D721Med (cell line): ENCODE measurements around the gene CAMK2B.

Source experiments
- DNase-seq: peaks from one replicate; pipeline ENCODE4 v3.0.0; 2011; ENCODE audit warnings: low spot score; ENCODE audit not compliant: insufficient read length
- FAIRE-seq: peaks from 2 replicates; lab custom pipeline; 2011; peaks lifted over from hg19 to GRCh38; lab: Jason Lieb, UNC
- CTCF ChIP-seq: IDR thresholded peaks from 2 replicates; pipeline ENCODE4 v1.5.1; 2012; ENCODE audit warnings: mild to moderate bottlenecking, control low read depth; ENCODE audit not compliant: insufficient read depth; ENCODE audit errors: missing control alignments

The CAMK2B gene

GRCh38 chr7:44195889-44196288, 129.5 kb downstream of the CAMK2B start:
- FAIRE-seq: no peak
- no peak for DNase-seq
- TF ChIP-seq CTCF: no peak

- TF ChIP-seq CTCF: no peak
- FAIRE-seq: no peak
These were observed 130.7 kb downstream of the CAMK2B start for GRCh38 chr7:44194562-44195145.

GRCh38 chr7:44194069-44194468, 131.3 kb downstream of the CAMK2B start:
- FAIRE-seq (no peak), DNase-seq (no peak)
- no peak for TF ChIP-seq CTCF

More at GRCh38 chr7:44194562-44195145, 130.7 kb downstream of the CAMK2B start:
- no peak for DNase-seq

- DNase-seq (no peak), FAIRE-seq (no peak)
These were observed 132.2 kb downstream of the CAMK2B start for GRCh38 chr7:44193011-44193802.

GRCh38 chr7:44191171-44191570, 134.2 kb downstream of the CAMK2B start:
- no peak for TF ChIP-seq CTCF
- DNase-seq (no peak), FAIRE-seq (no peak)

More at GRCh38 chr7:44193011-44193802, 132.2 kb downstream of the CAMK2B start:
- no peak for TF ChIP-seq CTCF

- FAIRE-seq: no peak
These were observed 135.2 kb downstream of the CAMK2B start for GRCh38 chr7:44189993-44190872.

More at GRCh38 chr7:44189993-44190872, 135.2 kb downstream of the CAMK2B start:
- no peak for DNase-seq
- no peak for TF ChIP-seq CTCF
